GM23338 (cell line): ENCODE data around the gene KMT2C. TPM values are rescaled to one million over a fixed set of nuclear protein-coding genes. Genes with fewer than 3 reads are reported as not detected.

Experiments
- ATAC-seq: fragments of 200-7000 bp; cut with Tn5 transposase; 3 replicates; pipeline ENCODE4 v1.9.1; 2020
- DNase-seq: peaks from one replicate; pipeline ENCODE4 v3.0.0-alpha.2; 2015; ENCODE audit warnings: low spot score
- H2AFZ ChIP-seq: fragments of 200-600 bp; sonication (generic); 2 replicates; pipeline ENCODE4 v1.8.0; 2016; ENCODE audit warnings: antibody characterized with exemption, mild to moderate bottlenecking, moderate library complexity
- H3F3A ChIP-seq: fragments of 200-600 bp; sonication (generic); replicated peaks from 2 replicates; pipeline ENCODE4 v1.8.0; 2017; ENCODE audit warnings: antibody characterized with exemption, mixed run types, low read depth
- H3K27ac ChIP-seq: fragments of 200-600 bp; sonication (generic); 2 replicates; pipeline ENCODE4 v1.6.1; 2016; ENCODE audit warnings: low read depth
- H3K27me3 ChIP-seq: fragments of 200-600 bp; sonication (generic); 2 replicates; pipeline ENCODE4 v1.8.0; 2016; ENCODE audit warnings: mild to moderate bottlenecking, mixed run types, moderate library complexity; ENCODE audit not compliant: insufficient read depth
- H3K36me3 ChIP-seq: fragments of 200-600 bp; sonication (generic); 2 replicates; pipeline ENCODE4 v1.8.0; 2016; ENCODE audit warnings: mild to moderate bottlenecking; ENCODE audit not compliant: insufficient read depth
- H3K4me1 ChIP-seq: fragments of 200-600 bp; sonication (generic); 2 replicates; pipeline ENCODE4 v1.8.0; 2016; ENCODE audit warnings: mild to moderate bottlenecking, moderate library complexity; ENCODE audit not compliant: insufficient read depth
- H3K4me2 ChIP-seq: fragments of 200-600 bp; sonication (generic); 2 replicates; pipeline ENCODE4 v1.7.1; 2017; ENCODE audit warnings: mixed run types
- H3K4me3 ChIP-seq: fragments of 200-600 bp; sonication (generic); 2 replicates; pipeline ENCODE4 v1.6.1; 2016; ENCODE audit warnings: mixed run types
- H3K79me2 ChIP-seq: fragments of 200-600 bp; sonication (generic); replicated peaks from 2 replicates; pipeline ENCODE4 v1.8.0; 2017; ENCODE audit warnings: mild to moderate bottlenecking; ENCODE audit not compliant: insufficient read depth
- H3K9me2 ChIP-seq: fragments of 200-600 bp; sonication (generic); 2 replicates; pipeline ENCODE4 v1.8.0; 2017; ENCODE audit not compliant: insufficient read depth
- H4K20me1 ChIP-seq: fragments of 200-600 bp; sonication (generic); replicated peaks from 2 replicates; pipeline ENCODE4 v1.8.0; 2017; ENCODE audit warnings: mild to moderate bottlenecking; ENCODE audit not compliant: insufficient read depth
- H3K27ac Mint-ChIP-seq: 2 replicates; pipeline ENCODE4 v1.8.0; 2020; ENCODE audit warnings: inconsistent platforms, mild to moderate bottlenecking, moderate library complexity, mixed read lengths
- H3K27me3 Mint-ChIP-seq: 3 replicates; pipeline ENCODE4 v1.8.0; 2022; ENCODE audit warnings: low read depth, mild to moderate bottlenecking, moderate library complexity, mixed read lengths, inconsistent platforms; ENCODE audit not compliant: insufficient read depth, poor library complexity
- H3K36me3 Mint-ChIP-seq: 3 replicates; pipeline ENCODE4 v1.8.0; 2021; ENCODE audit warnings: low read depth, mild to moderate bottlenecking, inconsistent platforms, moderate library complexity, mixed read lengths
- H3K4me1 Mint-ChIP-seq: 3 replicates; pipeline ENCODE4 v1.8.0; 2020; ENCODE audit warnings: mild to moderate bottlenecking, inconsistent platforms, mixed read lengths
- H3K4me3 Mint-ChIP-seq: 3 replicates; pipeline ENCODE4 v1.8.0; 2021; ENCODE audit warnings: moderate library complexity, mild to moderate bottlenecking, inconsistent platforms, mixed read lengths
- H3K9me3 Mint-ChIP-seq: 3 replicates; pipeline ENCODE4 v1.8.0; 2020; ENCODE audit warnings: moderate library complexity, mild to moderate bottlenecking, inconsistent platforms, mixed read lengths
- CREB1 ChIP-seq: fragments of 250-450 bp; sonication (Bioruptor Pico); IDR thresholded peaks from 2 replicates; pipeline ENCODE4 v1.5.0; 2020; ENCODE audit warnings: low read depth, mild to moderate bottlenecking, moderate library complexity
- EZH2 ChIP-seq: fragments of 200-600 bp; sonication (generic); IDR thresholded peaks from one replicate; pipeline ENCODE4 v1.8.0; 2017; ENCODE audit warnings: antibody characterized with exemption, mild to moderate bottlenecking, low read depth; ENCODE audit not compliant: unreplicated experiment
- EZH2phosphoT487 ChIP-seq: fragments of 200-600 bp; sonication (generic); IDR thresholded peaks from one replicate; pipeline ENCODE4 v1.8.1; 2018; ENCODE audit warnings: antibody characterized with exemption; ENCODE audit not compliant: unreplicated experiment
- JUNB ChIP-seq: IDR thresholded peaks from one replicate; pipeline ENCODE4 v1.6.1; 2016; ENCODE audit warnings: antibody characterized with exemption; ENCODE audit not compliant: unreplicated experiment
- NANOG ChIP-seq: IDR thresholded peaks from 2 replicates; pipeline ENCODE4 v1.6.1; 2016; ENCODE audit warnings: antibody characterized with exemption, borderline replicate concordance
- POLR2AphosphoS5 ChIP-seq: IDR thresholded peaks from 2 replicates; pipeline ENCODE4 v1.6.1; 2016; ENCODE audit warnings: antibody characterized with exemption, low read depth
- STAT1 ChIP-seq: IDR thresholded peaks from one replicate; pipeline ENCODE4 v1.6.1; 2016; ENCODE audit warnings: antibody characterized with exemption; ENCODE audit not compliant: unreplicated experiment
- ZNF114 ChIP-seq: fragments of 250-450 bp; sonication (Bioruptor Pico); IDR thresholded peaks from 2 replicates; pipeline ENCODE4 v1.5.0; 2020; ENCODE audit warnings: mild to moderate bottlenecking, moderate library complexity
- ZNF331 ChIP-seq: fragments of 250-450 bp; sonication (Bioruptor Pico); IDR thresholded peaks from 2 replicates; pipeline ENCODE4 v1.5.0; 2020; ENCODE audit warnings: low read depth, mild to moderate bottlenecking, moderate library complexity
- polyA plus RNA-seq: library from polyadenylated mRNA; unstranded; fragments of >200 nt; fragmentation: Nextera tagmentation; extraction: Ambion mirVana; gene quantifications from 2 replicates; pipeline ENCODE4 v1.2.1, GENCODE V29; 2016
- total RNA-seq: library from RNA; depleted of rRNA; stranded (reverse); fragments of >200 nt; shearing (Covaris generic); gene quantifications from 2 replicates; pipeline ENCODE4 v1.2.3, GENCODE V29; 2014
- TF ChIP-seq, protein P1 (sequence below): IDR thresholded peaks from 2 replicates; pipeline ENCODE4 v1.6.1; 2016; ENCODE audit warnings: antibody characterized with exemption
- TF ChIP-seq, protein P2 (sequence below): IDR thresholded peaks from one replicate; pipeline ENCODE4 v1.6.1; 2018; ENCODE audit warnings: antibody characterized with exemption; ENCODE audit not compliant: unreplicated experiment
- TF ChIP-seq, protein P3 (sequence below): fragments of 250-450 bp; sonication (Bioruptor Pico); IDR thresholded peaks from 2 replicates; pipeline ENCODE4 v1.5.0; 2020; ENCODE audit warnings: mild to moderate bottlenecking, moderate library complexity
- TF ChIP-seq, protein P4 (sequence below), 2 experiments: fragments of 200-600 bp in 1 of 2; sonication (generic) in 1 of 2; conservative IDR thresholded peaks; 2 replicates each; pipeline versions ENCODE4 v1.5.1 to v1.6.1; 2016 to 2017; ENCODE audit warnings: antibody characterized with exemption in 2 of 2, low read depth in 2 of 2, mild to moderate bottlenecking in 2 of 2, moderate library complexity in 1 of 2

KMT2C gene
- total and polyA plus RNA-seq, 2 experiments from 2014 or later, result 11.4 to 39.0 TPM

DNA sequence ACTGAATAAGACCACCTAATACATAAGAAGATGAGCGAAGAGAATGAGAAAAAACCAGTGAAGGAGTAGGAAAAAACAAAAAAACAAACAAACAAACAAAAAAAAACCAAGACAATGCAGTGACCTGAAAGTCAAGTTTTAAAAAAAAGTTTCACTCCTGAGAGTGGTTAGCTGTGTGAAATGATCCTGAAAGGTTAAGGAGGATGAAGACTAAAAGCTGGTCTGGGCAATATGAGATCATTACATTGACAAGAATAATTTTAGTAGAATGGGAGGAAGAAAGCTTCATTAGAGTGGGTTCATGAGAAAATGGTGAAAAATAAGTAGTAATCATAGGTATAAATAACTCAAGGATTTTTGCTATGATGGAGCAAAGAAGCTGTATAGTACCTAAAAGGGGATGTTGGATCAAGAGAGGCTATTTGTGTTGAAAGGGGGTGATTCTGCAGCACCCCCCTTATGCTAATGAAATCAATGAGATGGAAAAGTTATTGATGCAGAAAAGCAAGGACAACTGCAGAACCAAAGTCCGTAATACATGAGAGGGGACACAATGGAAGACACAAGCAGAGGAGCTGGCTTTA, 80.2 kb downstream of the KMT2C start:
- Mint-ChIP-seq H3K9me3 (peaks cover 11% of the 10 kb centered on the region), H3K27me3 (peaks cover 3% of the 10 kb centered on the region), H3K4me1 (no peaks in the 10 kb centered on the region; the same call in 2 of the 3 replicates), H3K27ac (no peak overlapping the region), H3K4me3 (no peak overlapping the region), H3K36me3 (peaks cover 24% of the 10 kb centered on the region)
- Histone ChIP-seq H3K4me1 (no peaks in the 10 kb centered on the region), H3F3A (no peaks in the 10 kb centered on the region), H3K79me2 (peaks cover 33% of the 10 kb centered on the region), H3K27ac (no peak overlapping the region), H4K20me1 (no peaks in the 10 kb centered on the region), H3K9me2 (no peaks in the 10 kb centered on the region), H3K4me3 (no peak overlapping the region), H3K27me3 (no peaks in the 10 kb centered on the region), H3K36me3 (no peaks in the 10 kb centered on the region), H3K4me2 (no peak overlapping the region), H2AFZ (no peak overlapping the region)
- DNase-seq, result no peak
- TF ChIP-seq EZH2phosphoT487, result no peak
- TF ChIP-seq, protein P1, sequence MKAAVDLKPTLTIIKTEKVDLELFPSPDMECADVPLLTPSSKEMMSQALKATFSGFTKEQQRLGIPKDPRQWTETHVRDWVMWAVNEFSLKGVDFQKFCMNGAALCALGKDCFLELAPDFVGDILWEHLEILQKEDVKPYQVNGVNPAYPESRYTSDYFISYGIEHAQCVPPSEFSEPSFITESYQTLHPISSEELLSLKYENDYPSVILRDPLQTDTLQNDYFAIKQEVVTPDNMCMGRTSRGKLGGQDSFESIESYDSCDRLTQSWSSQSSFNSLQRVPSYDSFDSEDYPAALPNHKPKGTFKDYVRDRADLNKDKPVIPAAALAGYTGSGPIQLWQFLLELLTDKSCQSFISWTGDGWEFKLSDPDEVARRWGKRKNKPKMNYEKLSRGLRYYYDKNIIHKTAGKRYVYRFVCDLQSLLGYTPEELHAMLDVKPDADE, result no peak
- TF ChIP-seq ZNF331 (CRISPR knock-in tag), result no peak
- TF ChIP-seq POLR2AphosphoS5, result no peak
- no peak for TF ChIP-seq ZNF114
- TF ChIP-seq, protein P2, sequence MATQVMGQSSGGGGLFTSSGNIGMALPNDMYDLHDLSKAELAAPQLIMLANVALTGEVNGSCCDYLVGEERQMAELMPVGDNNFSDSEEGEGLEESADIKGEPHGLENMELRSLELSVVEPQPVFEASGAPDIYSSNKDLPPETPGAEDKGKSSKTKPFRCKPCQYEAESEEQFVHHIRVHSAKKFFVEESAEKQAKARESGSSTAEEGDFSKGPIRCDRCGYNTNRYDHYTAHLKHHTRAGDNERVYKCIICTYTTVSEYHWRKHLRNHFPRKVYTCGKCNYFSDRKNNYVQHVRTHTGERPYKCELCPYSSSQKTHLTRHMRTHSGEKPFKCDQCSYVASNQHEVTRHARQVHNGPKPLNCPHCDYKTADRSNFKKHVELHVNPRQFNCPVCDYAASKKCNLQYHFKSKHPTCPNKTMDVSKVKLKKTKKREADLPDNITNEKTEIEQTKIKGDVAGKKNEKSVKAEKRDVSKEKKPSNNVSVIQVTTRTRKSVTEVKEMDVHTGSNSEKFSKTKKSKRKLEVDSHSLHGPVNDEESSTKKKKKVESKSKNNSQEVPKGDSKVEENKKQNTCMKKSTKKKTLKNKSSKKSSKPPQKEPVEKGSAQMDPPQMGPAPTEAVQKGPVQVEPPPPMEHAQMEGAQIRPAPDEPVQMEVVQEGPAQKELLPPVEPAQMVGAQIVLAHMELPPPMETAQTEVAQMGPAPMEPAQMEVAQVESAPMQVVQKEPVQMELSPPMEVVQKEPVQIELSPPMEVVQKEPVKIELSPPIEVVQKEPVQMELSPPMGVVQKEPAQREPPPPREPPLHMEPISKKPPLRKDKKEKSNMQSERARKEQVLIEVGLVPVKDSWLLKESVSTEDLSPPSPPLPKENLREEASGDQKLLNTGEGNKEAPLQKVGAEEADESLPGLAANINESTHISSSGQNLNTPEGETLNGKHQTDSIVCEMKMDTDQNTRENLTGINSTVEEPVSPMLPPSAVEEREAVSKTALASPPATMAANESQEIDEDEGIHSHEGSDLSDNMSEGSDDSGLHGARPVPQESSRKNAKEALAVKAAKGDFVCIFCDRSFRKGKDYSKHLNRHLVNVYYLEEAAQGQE, result no peak
- TF ChIP-seq NANOG, result no peak
- TF ChIP-seq, protein P3, sequence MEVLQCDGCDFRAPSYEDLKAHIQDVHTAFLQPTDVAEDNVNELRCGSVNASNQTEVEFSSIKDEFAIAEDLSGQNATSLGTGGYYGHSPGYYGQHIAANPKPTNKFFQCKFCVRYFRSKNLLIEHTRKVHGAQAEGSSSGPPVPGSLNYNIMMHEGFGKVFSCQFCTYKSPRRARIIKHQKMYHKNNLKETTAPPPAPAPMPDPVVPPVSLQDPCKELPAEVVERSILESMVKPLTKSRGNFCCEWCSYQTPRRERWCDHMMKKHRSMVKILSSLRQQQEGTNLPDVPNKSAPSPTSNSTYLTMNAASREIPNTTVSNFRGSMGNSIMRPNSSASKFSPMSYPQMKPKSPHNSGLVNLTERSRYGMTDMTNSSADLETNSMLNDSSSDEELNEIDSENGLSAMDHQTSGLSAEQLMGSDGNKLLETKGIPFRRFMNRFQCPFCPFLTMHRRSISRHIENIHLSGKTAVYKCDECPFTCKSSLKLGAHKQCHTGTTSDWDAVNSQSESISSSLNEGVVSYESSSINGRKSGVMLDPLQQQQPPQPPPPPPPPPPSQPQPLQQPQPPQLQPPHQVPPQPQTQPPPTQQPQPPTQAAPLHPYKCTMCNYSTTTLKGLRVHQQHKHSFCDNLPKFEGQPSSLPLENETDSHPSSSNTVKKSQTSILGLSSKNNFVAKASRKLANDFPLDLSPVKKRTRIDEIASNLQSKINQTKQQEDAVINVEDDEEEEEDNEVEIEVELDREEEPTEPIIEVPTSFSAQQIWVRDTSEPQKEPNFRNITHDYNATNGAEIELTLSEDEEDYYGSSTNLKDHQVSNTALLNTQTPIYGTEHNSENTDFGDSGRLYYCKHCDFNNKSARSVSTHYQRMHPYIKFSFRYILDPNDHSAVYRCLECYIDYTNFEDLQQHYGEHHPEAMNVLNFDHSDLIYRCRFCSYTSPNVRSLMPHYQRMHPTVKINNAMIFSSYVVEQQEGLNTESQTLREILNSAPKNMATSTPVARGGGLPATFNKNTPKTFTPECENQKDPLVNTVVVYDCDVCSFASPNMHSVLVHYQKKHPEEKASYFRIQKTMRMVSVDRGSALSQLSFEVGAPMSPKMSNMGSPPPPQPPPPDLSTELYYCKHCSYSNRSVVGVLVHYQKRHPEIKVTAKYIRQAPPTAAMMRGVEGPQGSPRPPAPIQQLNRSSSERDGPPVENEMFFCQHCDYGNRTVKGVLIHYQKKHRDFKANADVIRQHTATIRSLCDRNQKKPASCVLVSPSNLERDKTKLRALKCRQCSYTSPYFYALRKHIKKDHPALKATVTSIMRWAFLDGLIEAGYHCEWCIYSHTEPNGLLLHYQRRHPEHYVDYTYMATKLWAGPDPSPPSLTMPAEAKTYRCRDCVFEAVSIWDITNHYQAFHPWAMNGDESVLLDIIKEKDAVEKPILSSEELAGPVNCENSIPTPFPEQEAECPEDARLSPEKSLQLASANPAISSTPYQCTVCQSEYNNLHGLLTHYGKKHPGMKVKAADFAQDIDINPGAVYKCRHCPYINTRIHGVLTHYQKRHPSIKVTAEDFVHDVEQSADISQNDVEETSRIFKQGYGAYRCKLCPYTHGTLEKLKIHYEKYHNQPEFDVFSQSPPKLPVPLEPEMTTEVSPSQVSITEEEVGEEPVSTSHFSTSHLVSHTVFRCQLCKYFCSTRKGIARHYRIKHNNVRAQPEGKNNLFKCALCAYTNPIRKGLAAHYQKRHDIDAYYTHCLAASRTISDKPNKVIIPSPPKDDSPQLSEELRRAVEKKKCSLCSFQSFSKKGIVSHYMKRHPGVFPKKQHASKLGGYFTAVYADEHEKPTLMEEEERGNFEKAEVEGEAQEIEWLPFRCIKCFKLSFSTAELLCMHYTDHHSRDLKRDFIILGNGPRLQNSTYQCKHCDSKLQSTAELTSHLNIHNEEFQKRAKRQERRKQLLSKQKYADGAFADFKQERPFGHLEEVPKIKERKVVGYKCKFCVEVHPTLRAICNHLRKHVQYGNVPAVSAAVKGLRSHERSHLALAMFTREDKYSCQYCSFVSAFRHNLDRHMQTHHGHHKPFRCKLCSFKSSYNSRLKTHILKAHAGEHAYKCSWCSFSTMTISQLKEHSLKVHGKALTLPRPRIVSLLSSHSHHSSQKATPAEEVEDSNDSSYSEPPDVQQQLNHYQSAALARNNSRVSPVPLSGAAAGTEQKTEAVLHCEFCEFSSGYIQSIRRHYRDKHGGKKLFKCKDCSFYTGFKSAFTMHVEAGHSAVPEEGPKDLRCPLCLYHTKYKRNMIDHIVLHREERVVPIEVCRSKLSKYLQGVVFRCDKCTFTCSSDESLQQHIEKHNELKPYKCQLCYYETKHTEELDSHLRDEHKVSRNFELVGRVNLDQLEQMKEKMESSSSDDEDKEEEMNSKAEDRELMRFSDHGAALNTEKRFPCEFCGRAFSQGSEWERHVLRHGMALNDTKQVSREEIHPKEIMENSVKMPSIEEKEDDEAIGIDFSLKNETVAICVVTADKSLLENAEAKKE (CRISPR knock-in tag), result no peak
- TF ChIP-seq STAT1, result no peak
- TF ChIP-seq EZH2, result no peak
- no peak for TF ChIP-seq JUNB
- TF ChIP-seq CREB1 (CRISPR knock-in tag), result no peak
- TF ChIP-seq, protein P4, sequence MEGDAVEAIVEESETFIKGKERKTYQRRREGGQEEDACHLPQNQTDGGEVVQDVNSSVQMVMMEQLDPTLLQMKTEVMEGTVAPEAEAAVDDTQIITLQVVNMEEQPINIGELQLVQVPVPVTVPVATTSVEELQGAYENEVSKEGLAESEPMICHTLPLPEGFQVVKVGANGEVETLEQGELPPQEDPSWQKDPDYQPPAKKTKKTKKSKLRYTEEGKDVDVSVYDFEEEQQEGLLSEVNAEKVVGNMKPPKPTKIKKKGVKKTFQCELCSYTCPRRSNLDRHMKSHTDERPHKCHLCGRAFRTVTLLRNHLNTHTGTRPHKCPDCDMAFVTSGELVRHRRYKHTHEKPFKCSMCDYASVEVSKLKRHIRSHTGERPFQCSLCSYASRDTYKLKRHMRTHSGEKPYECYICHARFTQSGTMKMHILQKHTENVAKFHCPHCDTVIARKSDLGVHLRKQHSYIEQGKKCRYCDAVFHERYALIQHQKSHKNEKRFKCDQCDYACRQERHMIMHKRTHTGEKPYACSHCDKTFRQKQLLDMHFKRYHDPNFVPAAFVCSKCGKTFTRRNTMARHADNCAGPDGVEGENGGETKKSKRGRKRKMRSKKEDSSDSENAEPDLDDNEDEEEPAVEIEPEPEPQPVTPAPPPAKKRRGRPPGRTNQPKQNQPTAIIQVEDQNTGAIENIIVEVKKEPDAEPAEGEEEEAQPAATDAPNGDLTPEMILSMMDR (conservative IDR thresholded peaks at IDR 0.05; ENCODE audit: low read depth in 2 of 2), result no peak
- ATAC-seq, result no peak
